OCI-M2 (cell line): ENCODE measurements around the gene YY1AP1.
A peak's percentile ranks its signal among the peaks of the same experiment; 100 is the strongest.
"Not testable (repeated sequence)": the region's sequence is repeated elsewhere in the genome, so short reads cannot be mapped to it uniquely, and the experiment has no call there.

Experiments
- DNase-seq: peaks from one replicate; lab custom pipeline; 2025; ENCODE audit not compliant: unreplicated experiment; lab: John Stamatoyannopoulos, UW

YY1AP1 gene

GRCh38 chr1:155688324-155689080, at the start of gene YY1AP1:
Gene YY1AP1, minus strand, starts transcription at chr1:155688774. Its CDS starts 8,338 bp downstream, at chr1:155680436.
- peak; percentile 45 for DNase-seq

DNA sequence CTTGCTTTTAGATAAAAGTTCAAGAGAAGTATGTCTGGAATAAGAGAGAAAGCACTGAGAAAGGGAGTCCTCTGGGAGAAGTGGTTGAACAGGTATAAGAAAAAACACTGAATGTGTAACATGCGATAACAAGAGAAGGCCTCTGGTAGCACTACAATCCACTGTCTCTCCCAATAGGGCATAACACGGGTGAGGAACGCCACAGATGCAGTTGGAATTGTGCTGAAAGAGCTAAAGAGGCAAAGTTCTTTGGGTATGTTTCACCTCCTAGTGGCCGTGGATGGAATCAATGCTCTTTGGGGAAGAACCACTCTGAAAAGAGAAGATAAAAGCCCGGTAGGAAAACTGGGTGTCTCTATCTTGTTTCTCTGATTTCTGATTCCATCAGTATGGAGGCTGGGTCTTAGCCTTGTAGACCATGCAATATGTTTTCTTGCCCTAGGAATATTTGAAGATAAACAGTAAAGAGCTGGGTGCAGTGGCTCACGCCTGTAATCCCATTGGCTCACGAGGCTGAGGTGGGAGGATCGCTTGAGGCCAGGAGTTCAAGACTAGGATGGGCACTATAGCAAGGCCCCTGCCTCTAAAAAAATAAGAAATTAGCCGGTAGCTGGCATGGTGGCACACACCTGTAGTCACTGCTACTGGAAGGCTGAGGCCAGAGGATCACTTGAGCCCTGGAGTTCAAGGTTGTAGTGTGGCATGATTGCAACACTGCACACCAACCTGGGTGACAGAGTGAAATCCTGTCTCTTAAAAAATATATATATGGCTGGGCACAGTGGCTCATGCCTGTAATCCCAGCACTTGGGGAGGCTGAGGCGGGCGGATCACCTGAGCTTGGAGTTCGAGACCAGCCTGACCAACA, 40.7 kb upstream of the YY1AP1 start:
- DNase-seq, result no peak

GRCh38 chr1:155725142-155725541, 36.6 kb upstream of the YY1AP1 start:
- no peak for DNase-seq

- DNase-seq, result no peak
These were observed 31.1 kb upstream of the YY1AP1 start for GRCh38 chr1:155719703-155720102.

DNA sequence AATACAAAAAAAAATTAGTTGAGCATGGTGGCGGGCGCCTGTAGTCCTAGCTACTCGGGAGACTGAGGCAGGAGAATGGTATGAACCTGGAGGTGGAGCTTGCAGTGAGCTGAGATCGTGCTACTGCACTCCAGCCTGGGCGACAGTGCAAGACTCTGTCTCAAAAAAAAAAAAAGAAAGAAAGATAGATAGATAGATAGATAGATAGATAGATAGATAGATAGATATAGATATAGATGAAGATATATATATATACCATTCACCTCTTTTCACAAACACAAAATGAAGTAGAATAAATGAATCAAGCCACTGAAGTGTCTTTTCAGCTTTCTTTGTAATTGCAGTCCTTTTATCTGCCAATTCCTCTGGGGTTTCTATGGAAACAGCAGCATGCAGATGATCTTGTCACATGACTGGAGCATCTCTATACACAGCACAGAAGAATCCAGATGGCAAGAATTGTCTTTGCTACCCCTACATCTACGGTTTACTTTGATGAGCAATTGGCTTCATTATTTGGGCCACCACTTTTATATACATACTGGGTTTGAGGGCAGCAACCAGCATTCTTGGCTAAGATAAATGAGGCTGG, 30.0 kb upstream of the YY1AP1 start:
- not testable (repeated sequence) for DNase-seq

- no peak for DNase-seq
These were observed 28.5 kb upstream of the YY1AP1 start for GRCh38 chr1:155717041-155717440.

DNA sequence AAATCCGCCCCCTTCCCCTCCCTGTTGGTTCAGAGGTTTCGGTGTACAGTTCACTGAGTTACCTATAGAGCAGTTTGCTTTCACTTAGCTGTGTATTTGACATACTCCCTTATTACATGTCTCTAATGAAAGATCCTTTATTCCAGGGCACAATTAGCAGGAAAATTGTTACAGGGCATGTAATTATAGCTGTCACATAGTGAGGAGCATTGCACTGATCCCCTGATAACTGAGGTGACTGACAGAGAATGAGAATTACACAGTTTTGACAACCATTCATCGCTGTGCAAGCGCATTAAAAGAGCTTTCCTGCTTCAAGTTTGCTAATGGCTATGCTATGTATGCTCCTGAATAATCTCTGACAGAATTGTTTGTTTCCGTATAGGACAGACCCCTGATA, 27.2 kb upstream of the YY1AP1 start:
- no peak for DNase-seq

DNA sequence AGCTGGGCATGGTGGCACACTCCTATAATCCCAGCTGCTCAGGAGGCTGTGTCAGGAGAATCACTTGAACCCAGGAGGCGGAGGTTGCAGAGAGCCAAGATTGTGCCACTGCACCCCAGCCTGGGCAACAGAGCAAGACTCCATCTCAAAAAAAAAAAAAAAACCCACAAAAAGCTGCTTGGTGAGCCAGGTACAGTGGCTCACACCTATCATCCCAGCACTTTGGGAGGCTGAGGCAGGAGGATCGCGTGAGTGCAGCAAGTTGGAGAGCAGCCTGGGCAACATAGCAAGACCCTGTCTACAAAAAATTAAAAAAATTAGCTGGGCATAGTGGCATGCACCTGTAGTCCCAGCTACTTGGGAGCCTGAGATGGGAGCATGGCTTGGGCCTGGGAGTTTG, 26.5 kb upstream of the YY1AP1 start:
- DNase-seq, result not testable (repeated sequence)

DNA sequence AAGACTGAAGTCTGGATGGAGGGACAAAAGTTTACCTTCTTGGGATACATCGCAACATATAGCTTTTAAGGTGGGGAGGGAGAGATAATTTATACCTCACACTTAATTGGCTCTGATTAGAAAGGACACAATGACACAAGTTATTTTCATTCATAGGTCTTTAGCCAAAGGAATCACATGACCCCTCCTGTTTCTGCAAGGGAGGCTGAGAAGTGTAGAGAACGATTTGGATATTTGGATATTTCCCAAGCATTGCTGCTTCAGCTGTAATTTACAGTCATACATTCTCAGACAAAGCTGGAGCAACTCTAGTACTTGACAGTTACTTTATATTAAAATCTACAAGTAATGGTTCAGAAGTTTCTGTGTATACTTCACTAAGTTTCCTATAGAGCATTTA, 24.5 kb upstream of the YY1AP1 start:
- no peak for DNase-seq

- not testable (repeated sequence) for DNase-seq
These were observed 24.1 kb upstream of the YY1AP1 start for GRCh38 chr1:155712636-155713035.

DNA sequence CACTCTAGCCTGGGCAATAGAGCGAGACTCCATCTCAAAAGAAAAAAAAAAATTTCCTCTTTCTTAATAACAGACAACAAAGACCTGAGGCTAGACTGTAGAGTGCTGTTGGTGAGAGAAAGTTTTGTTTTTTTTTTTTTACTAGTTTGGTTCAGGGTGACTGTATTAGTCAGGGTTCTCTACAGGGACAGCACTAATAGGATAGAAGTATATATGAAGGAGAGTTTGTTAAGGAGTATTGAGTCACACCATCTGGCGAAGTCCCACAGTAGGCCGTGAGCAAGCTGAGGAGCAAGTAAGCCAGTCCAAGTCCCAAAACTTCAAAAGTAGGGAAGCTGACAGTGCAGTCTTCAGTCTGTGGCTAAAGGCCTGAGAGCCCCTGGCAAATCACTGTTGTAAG, 22.9 kb upstream of the YY1AP1 start:
- not testable (repeated sequence) for DNase-seq

GRCh38 chr1:155709391-155709790, 20.8 kb upstream of the YY1AP1 start:
- DNase-seq, result no peak

- no peak for DNase-seq
These were observed 17.6 kb upstream of the YY1AP1 start for GRCh38 chr1:155706139-155706538.

- not testable (repeated sequence) for DNase-seq
These were observed 15.8 kb upstream of the YY1AP1 start for GRCh38 chr1:155704414-155704813.

DNA sequence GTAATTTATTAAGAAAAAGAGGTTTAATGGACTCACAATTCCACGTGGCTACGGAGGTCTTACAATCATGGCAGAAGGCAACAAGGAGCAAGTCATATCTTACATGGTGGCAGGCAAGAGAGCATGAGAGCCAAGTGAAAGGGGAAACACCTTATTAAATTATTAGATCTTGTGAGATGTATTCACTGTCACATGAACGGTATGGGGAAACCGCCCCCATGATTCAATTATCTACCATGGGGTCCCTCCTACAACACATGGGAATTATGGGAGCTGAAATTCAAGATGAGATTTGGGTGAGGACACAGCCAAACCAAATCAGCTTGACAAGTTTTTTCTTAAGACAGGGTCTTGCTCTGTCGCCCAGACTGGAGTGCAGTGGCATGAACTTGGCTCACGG, 14.6 kb upstream of the YY1AP1 start:
- DNase-seq, result no peak

DNA sequence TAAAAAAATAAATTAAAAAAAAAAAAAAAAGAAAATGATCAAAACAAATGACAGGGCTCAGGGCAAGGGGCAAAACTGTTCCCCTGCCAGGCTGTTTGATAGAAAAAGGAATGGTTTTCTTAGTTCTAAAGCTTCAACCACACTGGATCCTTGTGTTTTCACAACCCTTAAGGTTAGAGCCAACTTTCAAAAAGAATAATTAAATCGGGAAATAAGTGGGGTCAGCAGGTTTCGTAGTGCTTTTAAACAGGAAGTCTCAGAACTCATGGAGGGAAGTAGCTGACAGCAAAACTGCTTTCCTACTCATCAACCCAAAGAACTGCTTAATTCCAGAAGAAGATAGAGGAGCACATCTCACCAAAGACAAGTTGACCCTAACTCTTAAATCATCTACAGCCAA, 13.1 kb upstream of the YY1AP1 start:
- DNase-seq, result not testable (repeated sequence)

GRCh38 chr1:155699062-155699461, 10.5 kb upstream of the YY1AP1 start:
- DNase-seq, result peak; percentile 47

DNA sequence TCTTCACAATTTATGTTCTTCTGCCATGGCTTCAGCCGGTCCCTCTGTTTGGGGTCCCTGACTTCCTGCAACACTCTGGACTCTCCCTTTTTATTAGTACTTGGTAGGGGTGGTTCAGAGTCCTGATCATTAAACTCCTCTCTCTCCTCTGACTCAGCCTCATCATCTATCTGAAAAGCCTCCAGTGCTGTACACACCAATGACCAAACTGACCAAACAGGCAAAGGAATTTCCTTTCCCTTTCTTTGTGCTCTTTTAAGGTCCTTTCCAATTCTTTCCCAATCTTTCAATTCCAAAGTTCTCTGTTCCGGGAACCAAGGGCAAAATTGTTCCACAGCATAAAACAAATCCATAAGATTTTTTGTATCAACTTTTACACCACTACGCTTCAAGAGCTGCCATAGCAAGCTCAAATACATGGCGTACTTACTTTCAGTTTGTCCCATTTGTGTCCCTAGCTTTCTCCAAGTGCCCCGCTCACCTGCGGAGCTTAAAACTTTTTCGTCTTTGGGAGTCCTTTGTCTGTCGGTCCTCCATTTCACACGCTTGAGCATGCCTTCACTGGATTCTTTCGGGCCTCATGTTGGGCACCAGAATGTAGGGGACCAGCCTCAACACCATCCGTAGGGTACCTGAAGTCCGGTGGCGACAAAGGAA, 9.9 kb upstream of the YY1AP1 start:
- no peak for DNase-seq

- DNase-seq, result not testable (repeated sequence)
These were observed 9.0 kb upstream of the YY1AP1 start for GRCh38 chr1:155697616-155698015.

DNA sequence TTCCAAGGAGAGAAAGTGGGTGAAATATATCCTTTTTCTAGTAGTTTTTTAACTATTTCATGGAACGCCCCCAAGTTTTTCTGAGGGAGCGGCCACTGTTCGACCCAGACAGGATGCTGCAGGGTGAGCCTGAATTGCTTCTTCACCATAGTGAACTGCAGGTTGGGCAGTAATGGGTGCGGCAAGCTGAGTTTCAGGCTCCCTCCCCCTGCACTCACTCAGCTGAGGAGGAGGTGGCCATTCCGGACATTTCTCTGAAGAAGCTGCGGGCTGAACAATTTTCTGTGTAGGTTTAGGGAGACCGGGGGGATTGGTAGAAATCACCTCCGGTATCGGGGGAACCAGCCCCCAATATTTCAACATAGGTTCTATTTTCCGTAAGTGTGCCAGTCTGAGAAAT, 8.5 kb upstream of the YY1AP1 start:
- no peak for DNase-seq

GRCh38 chr1:155696524-155696923, 8.0 kb upstream of the YY1AP1 start:
- DNase-seq, result no peak
